ENCODE measurements around the gene PHOSPHO1. TPM values are rescaled to one million over a fixed set of nuclear protein-coding genes. Genes with fewer than 3 reads are reported as not detected.

The PHOSPHO1 gene
- polyA plus RNA-seq, 3 donors: 1.8 to 2.1 (median 1.9) TPM

Other genes starting within 250 kb of the PHOSPHO1 start
- 10 to 100 TPM; 18.1 to 29.0 (median 28.1) TPM for gene IGF2BP1, start 233.4 kb downstream of the PHOSPHO1 start, polyA plus RNA-seq (ENCODE audit: insufficient read length in 3 of 3)
- gene B4GALNT2, start 98.0 kb downstream of the PHOSPHO1 start, polyA plus RNA-seq (ENCODE audit: insufficient read length in 3 of 3): 1 to 10 TPM in 2 of 3 donors, under 1 TPM in 1; 0.40 to 2.8 (median 2.4) TPM
- gene GNGT2, start 20.2 kb downstream of the PHOSPHO1 start, polyA plus RNA-seq (ENCODE audit: insufficient read length in 3 of 3): 1 to 10 TPM; 1.3 to 2.0 (median 1.9) TPM
- gene ABI3, start 20.1 kb downstream of the PHOSPHO1 start, polyA plus RNA-seq (ENCODE audit: insufficient read length in 3 of 3): 1 to 10 TPM; 3.8 to 5.6 (median 4.5) TPM
- gene ZNF652, start 131.5 kb upstream of the PHOSPHO1 start, polyA plus RNA-seq (ENCODE audit: insufficient read length in 3 of 3): 10 to 100 TPM; 26.2 to 30.4 (median 29.3) TPM
- 100 to 1,000 TPM; 225 to 247 (median 234) TPM for gene PHB1, start 184.1 kb upstream of the PHOSPHO1 start, polyA plus RNA-seq (ENCODE audit: insufficient read length in 3 of 3)